HG02642 (cell line): ENCODE results near the gene ZGRF1.

Source experiments
- ATAC-seq: cut with Tn5 transposase; IDR thresholded peaks from one replicate; pipeline ENCODE4 v1.9.1; 2021; ENCODE audit warnings: mild to moderate bottlenecking; ENCODE audit not compliant: unreplicated experiment, poor library complexity

The ZGRF1 gene

DNA sequence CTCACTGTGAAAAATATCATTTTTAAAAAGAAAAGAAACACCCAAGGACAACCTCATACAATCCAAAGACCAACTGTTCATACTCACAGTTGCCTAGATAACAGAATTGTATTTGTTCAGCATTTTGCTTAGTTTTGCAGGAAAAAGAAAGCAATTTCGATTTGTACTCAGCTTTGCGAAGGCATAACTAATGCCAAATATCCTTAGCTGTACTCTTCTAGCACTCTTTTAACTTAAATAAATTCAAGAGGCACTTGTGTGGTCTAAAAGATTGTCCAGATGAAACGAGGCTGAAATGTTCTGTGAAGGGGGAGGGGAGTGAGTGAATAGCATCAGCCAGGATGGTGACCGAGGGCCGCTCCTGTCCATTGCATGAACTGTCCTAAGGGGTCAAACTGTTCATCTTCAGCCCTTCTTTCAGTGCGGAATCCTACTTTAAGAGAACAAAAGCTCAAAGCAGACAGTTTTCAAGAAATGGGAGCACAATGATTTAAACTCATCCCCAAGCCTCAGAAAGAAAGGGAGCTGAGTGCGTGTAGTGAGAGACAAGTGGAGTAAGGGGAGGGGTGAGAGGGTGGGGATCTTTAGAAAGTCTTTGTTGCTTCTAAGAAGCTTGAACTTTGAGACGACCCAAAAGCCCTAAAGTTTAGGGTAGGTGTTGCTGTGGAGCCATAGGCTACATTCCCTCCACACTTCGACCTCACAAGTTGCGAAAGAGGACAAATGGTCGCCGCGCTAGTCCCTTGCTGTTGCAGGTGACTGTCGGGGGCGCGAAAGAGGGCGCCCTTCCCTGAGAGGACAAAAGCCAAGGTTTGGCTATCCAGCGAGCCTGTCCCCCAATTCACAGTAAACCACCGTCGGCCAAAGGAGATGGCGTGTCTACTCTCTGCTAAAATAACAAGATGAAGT lies 116.8 kb downstream of the ZGRF1 start:
- ATAC-seq: no peak

DNA sequence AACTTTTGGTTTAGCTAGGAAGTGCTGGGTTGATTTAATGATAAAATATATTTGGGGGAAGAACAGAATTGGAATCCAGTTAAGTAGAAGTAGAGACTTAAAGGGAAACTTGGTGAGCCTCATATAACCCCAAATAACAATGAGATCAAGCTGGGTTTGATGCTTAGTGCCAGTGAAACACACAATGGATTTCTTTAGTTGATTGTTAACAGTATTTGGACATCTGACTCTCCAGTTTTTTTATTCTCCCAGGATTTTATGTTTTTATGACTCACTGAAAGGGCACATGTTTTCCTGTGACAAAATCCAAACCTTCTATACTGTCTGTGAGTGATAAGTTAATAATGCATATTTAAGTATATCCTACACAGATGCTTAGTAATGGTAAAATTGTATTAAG lies 118.0 kb downstream of the ZGRF1 start:
- ATAC-seq: no peak

DNA sequence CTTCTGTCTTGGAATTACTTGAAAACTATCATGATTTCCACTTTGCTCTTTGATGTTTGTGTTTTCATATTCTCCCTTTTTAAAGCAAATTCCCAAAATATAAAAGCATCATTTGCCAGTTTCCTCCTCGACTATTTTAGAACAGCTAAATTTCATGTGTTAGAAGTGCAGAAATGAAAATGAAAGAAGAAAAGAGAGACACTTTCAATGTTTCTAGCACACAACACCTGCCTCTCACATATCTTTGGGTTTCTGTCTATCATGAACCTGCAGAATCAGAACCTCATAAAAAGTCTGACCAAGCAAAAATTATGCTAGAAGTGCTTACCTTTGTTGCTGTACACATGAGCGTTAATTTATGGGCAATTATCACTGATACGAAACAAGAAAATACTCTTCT lies 118.8 kb downstream of the ZGRF1 start:
- ATAC-seq: no peak

DNA sequence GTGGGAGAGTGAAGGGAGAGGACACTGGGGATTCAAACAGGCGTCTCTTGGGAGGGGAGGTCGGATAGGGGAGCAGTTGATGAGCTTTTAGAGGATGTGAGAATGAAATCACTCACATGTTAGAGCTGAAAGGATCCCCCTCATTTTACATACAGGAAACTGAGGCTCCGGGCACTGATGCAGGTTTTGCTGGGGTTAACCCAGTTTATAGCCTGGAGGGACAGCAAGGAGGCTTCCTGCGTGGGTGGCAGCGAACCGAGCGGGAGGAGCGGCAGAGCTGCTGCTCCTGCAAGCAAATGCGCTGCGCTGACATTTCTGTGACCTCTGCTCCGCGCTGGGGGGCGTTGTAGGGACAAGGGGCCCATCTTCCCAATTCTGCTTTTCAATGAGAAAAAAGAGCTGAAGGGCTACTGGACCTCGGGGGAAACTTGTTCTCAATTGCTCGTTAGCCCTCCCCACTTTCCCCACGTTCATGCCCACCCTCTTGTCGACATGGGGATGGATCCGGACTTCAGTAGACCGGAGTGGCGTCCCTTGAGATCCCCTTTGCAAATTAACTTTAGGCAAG lies 119.6 kb downstream of the ZGRF1 start:
- peak; percentile 18 for ATAC-seq

DNA sequence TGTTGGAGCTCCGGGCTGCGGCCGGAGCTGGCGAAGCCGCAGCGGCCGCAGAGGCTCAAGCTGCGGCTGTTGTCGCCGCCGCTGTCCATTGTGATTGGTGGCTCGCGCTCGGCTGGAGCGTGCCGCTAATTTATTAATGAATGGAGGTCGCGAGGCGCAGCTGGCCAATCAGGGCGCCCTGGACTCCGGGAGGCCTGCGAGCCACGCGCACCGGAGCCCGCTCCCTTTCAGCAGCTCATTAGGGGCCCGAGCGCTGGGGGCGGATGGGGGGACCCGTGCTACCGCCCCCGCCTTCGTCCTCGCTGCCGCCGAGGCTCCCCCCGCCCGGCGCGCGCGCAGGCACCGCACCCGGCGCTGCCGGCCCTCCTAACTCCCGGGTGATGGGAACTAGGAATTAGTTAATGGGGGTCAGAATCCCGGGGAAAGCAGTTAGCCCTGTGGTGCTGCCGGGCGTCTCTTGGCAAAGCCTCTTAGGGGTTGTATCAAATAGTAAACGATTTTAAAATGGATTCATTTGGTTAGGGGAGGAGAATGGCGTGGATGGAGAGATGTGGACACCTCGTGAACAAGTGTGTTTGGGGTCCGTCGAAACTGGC lies 120.1 kb downstream of the ZGRF1 start:
- ATAC-seq: peak; percentile 26

DNA sequence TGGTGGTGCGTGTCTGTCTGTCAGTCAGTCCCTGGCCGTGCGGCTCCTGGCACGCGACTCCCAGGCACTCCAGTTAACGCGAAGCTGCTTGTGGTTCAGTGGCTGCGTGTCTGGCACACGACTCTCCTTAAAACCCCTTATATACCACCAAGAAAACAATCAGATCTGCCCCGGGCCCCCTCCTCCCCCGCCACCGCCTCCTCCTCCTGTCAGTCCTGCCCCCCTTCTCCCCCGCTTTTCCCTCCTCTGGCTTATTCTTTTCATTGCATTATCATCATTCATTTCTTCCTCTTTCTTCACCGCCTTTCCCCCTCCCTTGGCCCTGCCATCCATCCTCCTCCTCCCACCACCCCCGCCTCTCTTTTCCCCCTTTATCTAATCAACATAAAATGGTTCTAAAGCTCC lies 120.6 kb downstream of the ZGRF1 start, which contains the start of gene NEUROG2:
Gene NEUROG2 (minus strand): TSS at position 115 of the 405 bp plus-strand sequence. CDS start 705 bp downstream, outside the sequence.
- no peak for ATAC-seq

DNA sequence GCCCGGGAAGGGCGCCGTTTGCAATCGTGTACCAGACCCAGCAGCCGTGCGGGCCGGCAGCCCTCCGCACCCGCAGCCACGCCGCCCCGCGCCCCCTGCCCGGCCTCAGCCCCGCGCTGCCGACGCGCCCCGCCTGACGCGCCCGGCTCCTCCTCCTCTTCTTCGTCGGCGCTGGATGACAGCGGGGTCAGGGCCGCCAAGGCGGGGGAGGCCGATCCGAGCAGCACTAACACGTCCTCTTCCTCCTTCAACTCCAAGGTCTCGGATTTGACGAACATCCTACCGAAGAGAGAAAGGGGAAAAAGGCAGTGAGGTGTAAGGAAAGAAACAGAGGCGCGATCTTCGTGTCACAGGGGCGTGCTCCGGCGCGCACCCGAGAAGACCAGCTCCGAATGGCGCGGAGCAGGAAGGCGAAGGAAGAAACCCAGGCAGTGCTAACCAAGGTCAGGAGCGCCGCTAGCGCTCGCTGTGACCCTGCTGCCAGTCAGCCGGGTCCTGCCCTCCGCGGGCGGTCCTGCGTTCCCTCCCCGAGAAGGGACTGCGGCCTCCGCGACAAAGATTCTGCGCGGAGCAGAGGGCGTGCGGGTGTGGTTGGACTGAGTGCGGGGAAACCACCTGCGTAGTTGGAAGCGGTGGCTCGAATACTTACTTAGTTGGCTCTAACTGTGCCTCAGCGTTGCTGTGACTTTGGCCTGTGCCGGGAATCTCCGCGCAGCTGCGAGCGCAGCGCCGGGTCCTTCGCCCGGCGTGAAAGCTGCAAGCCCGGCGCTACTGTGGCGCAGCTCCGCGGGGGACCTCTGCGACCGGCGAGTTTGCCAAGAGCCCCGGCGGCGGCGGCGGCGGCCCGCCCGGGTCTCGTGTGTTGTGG lies 121.3 kb downstream of the ZGRF1 start:
- peak; percentile 45 for ATAC-seq

DNA sequence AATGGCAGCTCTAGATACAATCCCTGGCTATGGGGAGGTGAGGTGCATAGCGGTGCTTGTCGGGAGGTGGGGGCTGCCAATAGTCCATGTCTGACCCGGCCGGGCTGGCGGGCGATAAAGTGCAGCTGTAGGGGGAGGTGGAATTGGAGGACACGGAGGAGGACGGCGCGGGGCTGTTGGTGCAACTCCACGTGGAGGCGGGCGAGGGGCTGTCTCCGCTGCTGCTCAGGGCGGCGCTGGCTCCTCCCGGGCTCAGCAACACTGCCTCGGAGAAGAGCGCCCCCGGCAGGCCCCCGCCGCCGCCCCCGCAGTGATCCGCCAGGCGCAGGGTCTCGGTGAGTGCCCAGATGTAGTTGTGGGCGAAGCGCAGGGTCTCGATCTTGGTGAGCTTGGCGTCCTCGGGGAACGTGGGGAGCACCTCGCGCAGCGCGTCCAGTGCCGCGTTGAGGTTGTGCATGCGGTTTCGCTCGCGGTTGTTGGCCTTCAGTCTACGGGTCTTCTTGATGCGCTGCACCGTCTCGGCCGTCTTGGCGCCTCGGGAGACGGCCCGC lies 122.0 kb downstream of the ZGRF1 start:
- ATAC-seq: peak; percentile 20

DNA sequence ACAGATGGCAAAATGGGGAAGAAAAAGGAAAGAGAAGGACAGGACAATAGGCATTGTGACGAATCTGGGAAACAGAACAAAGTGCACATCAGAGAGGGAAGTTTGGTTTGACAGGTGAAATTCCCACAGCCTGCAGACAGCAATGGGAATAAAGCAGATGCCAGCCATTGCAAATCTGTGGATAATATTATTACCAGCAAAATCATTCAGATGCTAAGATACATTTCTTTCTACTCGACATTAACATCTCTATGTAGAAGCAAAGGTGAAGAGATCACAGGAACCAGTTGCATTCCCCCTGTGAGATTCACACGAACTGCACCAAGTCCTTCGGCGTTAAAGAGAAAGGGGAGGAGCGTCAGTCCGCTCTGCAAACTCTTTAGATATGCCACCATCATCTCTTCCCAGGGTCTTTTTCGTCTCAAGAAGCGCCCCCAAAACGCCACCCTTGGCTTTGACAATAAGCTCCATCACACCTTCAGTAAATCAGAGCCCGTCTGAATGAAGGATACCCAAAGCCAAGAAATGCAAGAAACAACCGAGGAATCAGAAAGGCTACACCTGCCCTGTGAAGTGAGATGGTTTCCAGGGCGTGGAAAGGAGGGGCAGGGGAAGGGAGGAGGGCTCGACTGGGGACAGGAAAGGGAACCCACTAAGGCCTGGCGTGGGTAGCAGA lies 122.6 kb downstream of the ZGRF1 start:
- ATAC-seq: peak; percentile 4

DNA sequence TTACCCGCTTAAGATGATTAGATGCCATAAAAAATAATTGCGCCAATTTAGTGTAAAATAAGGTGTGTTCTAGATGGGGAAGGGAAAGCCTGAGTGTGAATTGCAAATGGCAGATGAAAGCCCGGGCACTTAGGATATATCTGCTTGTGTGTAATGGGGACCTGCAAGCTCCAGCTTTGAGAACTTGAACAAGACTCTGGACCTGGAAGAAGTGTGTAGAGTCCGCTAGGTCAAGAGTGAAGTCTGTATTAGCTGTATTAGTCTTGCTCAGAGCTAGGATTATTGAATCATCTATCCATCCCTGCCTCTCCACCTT lies 124.9 kb downstream of the ZGRF1 start:
- ATAC-seq: no peak

DNA sequence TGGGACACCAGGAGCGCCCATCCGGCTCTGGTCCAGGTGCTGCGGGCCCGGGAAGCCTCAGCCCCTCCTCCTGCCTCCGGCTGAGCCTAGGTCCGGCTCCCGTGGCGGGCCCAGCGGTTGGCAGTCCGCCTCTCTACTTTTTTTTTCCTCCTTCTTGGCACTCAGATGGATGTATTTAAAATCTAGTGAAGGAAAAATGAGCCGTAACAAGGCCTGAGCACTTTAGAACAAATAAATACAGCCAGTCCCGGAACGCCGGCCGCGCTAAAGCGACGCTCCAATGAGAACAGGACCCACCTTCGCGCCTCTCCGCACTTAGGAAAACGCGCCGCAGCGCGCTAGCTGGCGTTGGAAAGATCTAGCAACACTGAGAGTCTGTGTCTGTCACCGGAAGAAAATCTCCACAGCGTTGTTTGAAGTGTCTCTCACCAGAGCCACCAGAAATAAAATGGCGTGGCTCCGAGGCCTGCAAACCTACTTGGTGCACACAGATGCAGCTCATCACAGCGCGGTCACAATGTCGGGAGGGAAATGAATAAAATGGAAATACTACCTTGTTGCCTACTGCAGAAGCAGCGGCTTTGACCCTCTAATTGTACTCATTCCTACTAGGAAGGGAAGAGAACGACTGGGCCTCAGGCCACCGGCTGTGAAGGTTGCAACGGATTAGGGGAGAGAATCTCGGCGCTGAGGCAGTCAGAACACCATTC lies 125.5 kb downstream of the ZGRF1 start:
- ATAC-seq: no peak

DNA sequence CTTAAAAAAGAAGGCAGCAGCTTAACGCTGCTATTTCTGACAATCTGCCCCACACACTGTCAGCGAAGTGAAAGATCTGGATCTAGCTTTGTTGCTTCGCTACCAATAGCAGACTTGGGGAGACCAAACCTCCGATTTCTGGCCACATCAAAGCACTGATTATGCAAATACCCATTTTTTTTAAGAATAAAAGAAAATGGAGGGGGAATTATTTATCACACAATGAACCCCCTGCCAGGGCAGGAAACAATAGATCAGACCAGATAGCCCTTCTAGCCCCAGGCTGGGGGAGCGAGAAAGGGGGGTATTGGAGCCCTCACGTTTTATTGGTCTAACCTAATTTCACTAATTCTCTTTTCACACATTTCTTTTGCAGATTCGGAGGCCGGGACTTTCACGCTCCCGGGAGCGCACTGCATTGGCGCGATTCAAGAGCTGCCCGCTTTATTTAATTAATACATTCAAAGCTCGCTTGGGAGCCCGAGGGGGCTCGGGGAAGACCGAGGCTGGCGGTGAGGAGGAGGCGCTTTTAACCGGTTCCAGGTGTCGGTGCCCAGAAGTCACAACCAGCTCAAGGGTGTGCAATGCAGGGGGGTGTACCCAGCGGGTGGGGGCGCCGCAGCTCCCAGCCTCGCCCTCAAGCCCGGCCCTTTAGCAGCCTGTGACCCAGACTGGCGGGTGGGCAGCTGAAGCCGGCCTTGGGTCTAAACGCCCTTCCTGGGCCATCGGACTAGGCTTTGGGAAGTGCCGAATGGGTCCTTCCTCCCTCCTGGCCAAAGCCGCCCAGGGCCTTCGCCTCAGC lies 126.2 kb downstream of the ZGRF1 start:
- no peak for ATAC-seq

DNA sequence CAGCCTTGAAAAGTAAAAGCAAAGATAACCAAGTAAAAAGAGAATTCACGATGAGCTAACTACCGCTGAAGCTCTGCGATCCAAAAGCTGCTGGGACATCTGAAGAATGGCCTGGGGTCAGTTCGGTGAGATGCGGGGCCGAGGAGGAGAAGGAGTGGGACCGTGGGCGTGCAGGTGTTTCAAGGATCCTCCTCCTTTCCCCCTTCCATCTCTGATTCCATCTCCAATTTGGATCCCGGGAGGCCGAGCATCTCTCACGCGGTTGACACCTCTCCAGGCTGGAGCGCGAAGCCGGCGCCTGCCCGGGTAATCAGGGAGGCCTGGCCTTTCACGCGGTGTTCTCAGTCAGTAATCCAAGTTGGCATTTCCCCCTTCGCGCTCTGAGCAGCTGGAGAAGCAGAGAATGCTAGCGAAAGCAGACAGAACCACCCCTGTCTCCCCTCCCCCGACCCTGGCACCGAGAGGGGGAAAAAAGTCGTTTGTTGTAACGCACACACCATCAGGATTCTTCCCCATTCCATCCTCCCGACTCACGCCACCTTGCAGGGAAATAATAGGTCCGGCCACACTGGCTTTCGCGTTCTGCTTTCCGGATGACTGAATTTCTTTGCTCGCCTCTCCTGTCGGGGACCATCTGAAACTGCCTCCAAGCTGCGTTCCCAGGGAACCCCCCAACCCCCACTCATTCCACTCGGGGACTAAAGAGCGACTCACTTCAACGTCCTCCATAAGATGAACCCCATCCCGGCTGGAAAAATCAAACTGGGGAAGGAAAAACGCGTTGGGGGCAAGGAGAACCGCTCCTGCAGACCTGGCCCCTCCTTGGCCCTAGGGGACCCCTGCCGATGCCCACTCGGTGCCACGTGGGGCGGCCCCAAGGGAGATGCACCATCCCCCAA lies 127.2 kb downstream of the ZGRF1 start:
- ATAC-seq: no peak

DNA sequence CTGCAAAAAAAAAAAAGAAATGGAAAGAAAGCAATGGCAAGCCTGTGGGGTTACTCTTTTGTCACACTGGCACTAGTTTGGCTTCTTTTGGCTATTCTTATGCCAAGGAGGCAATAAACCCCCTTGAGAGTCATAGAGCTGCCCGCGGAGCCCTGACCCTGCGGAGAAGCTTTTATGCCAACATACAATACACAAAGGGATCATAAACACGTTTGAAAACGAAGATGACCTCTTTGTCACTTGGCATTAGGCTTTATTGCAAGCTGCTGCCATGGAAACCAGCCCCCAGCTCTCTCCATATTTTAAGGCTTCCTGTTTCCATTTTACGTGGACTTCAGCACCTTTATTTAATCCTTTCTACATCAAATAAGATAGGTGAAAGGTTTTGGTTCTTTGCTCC lies 128.4 kb downstream of the ZGRF1 start:
- no peak for ATAC-seq

DNA sequence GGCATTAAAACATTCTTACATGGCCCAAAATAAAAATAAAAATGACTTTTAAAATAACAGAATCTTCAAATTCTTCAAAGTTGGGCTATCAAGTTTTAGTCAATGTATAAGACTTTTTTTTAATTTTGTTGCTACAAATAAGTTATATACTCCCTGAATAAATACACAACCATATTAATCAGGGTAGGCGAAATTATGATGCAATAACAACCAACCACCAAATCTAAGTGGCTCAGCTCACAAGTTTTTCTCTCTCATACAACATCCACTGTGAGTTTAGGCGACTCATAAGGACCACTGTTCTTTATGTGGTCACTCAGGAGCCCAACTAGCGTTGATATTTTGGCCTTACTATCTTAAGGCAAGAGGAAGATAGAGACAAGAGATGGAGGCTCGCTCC lies 131.9 kb downstream of the ZGRF1 start:
- ATAC-seq: no peak

DNA sequence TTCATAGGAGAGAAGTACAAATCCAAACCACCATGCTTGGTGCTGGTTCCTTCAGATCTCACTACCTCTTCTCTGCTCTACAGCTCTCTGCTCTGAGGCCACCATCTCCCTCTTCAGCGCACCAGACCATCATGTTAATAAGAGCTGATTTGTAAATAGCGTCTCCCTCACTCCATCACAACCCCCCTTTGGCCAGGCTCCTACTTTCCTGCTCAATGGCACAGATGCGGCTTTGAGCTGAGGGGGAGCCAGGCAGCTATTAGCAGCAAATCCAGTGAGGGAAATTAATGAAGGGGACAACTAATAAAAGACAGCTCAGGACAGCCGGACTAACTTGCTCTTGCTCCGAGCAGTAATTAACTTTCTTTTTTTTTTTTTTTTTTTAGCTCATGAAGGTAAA lies 133.8 kb downstream of the ZGRF1 start:
- ATAC-seq: no peak

DNA sequence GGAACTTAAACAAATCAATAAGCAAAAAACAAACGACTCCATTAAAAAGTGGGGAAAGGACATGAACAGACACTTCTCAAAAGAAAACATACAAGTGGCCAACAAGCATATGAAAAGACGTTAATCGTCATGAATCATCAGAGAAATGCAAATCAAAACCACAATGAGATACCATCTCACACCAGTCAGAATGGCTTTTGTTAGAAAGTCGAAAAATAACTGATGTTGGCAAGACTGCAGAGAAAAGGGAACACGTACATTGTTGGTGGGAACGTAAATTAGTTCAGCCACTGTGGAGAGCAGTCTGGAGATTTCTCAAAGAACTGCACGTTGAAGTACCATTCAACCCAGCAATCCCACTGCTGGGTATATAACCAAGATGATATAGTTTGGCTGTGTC lies 144.4 kb downstream of the ZGRF1 start:
- ATAC-seq: no peak
